Fibroblast of lung (primary cell): ENCODE data around the gene ATG10. TPM values are rescaled to one million over a fixed set of nuclear protein-coding genes. Genes with fewer than 3 reads are reported as not detected.

ENCODE experiments used
- DNase-seq, 2 donors: peaks; one replicate each; pipeline versions ENCODE4 v3.0.0 to v3.0.0-alpha.2; 2010; ENCODE audit warnings: low read depth in 2 of 2
- H2AFZ ChIP-seq: 2 replicates; pipeline ENCODE4 v1.5.1; 2012; ENCODE audit warnings: low read length, control low read depth, inconsistent platforms
- H3K27ac ChIP-seq: 2 replicates; pipeline ENCODE4 v1.5.1; 2011; ENCODE audit warnings: low read length, control low read depth; ENCODE audit not compliant: insufficient read depth
- H3K27me3 ChIP-seq: 2 replicates; pipeline ENCODE4 v1.5.1; 2011; ENCODE audit warnings: mild to moderate bottlenecking, low read length; ENCODE audit not compliant: control insufficient read depth, insufficient read depth
- H3K36me3 ChIP-seq: 2 replicates; pipeline ENCODE4 v1.5.1; 2011; ENCODE audit warnings: low read length; ENCODE audit not compliant: control insufficient read depth, insufficient read depth
- H3K4me1 ChIP-seq: 2 replicates; pipeline ENCODE4 v1.5.1; 2011; ENCODE audit warnings: low read length; ENCODE audit not compliant: control insufficient read depth, insufficient read depth; ENCODE audit errors: extremely low read depth
- H3K4me2 ChIP-seq: 2 replicates; pipeline ENCODE4 v1.5.1; 2011; ENCODE audit warnings: low read length, control low read depth; ENCODE audit not compliant: insufficient read depth; ENCODE audit errors: extremely low read depth
- H3K4me3 ChIP-seq, 4 experiments: fragments of 200-600 bp in 1 of 4; sonication (generic) in 1 of 4; replicated peaks in 1 of 4; 2 replicates each; pipeline ENCODE4 v1.5.1; 2011 to 2016; ENCODE audit warnings: low read length in 4 of 4, low read depth in 3 of 4, mild to moderate bottlenecking in 3 of 4, control low read depth in 2 of 4, inconsistent platforms in 1 of 4, mixed read lengths in 1 of 4; ENCODE audit not compliant: insufficient read depth in 1 of 4; ENCODE audit errors: control extremely low read depth in 1 of 4
- H3K79me2 ChIP-seq: 2 replicates; pipeline ENCODE4 v1.5.1; 2012; ENCODE audit warnings: mild to moderate bottlenecking, low read length, inconsistent platforms; ENCODE audit not compliant: control insufficient read depth, insufficient read depth
- H3K9ac ChIP-seq: 2 replicates; pipeline ENCODE4 v1.5.1; 2011; ENCODE audit warnings: mild to moderate bottlenecking, low read length, control low read depth; ENCODE audit not compliant: insufficient read depth
- H3K9me3 ChIP-seq: 2 replicates; pipeline ENCODE4 v1.5.1; 2012; ENCODE audit warnings: low read depth, low read length; ENCODE audit not compliant: control insufficient read depth, insufficient read depth
- H4K20me1 ChIP-seq: 2 replicates; pipeline ENCODE4 v1.5.1; 2011; ENCODE audit warnings: low read length; ENCODE audit not compliant: control insufficient read depth, insufficient read depth; ENCODE audit errors: extremely low read depth
- CTCF ChIP-seq, 2 donors: IDR thresholded peaks in 1 of 2; conservative IDR thresholded peaks in 1 of 2; 1 replicate in 1 of 2; 2 replicates in 1 of 2; pipeline ENCODE4 v1.5.1; 2011 to 2012; ENCODE audit warnings: low read length in 2 of 2, control low read depth in 1 of 2, inconsistent platforms in 1 of 2, low read depth in 1 of 2, mild to moderate bottlenecking in 1 of 2
- EZH2 ChIP-seq: IDR thresholded peaks from 2 replicates; pipeline ENCODE4 v1.5.1; 2012; ENCODE audit warnings: low read length, control low read depth, mild to moderate bottlenecking; ENCODE audit errors: missing control alignments
- polyA plus RNA-seq, 2 donors: library from polyadenylated mRNA; depleted of rRNA in 1 of 2; stranded (reverse) in 1 of 2; unstranded in 1 of 2; fragments of >200 nt; gene quantifications; 2 replicates each; pipeline ENCODE4 v1.2.1, GENCODE V29; 2011 to 2012; ENCODE audit warnings: missing spikeins in 1 of 2
- total RNA-seq: library from RNA; depleted of rRNA; stranded (reverse); fragments of >200 nt; gene quantifications from 2 replicates; pipeline ENCODE4 v1.2.1, GENCODE V29; 2014

ATG10 gene
- total and polyA plus RNA-seq, 2 donors (not counting 1 experiment from before 2014, with no cell fraction given), result 2.5 to 8.8 TPM

DNA sequence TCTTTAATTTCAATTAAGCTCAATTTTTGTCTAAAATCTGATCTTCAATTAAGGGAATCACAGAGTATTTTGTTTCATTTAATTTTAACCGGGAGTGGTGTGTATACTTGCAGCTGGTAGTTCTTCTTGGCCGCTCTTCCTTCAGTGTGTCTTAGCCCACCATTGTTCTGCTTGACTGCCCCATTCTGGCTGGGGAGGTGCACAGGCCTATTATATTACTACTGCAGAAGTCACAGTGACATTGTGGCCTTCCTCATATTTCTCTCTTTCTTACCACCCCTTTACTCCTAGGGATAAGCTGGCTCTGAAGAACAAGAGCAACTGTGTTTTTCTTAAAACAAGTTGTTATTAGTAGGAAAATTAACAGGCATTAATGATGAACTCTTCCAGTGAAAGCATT, 123.7 kb downstream of the ATG10 start:
- Histone ChIP-seq H3K27ac (no peak overlapping the region), H3K9ac (no peak overlapping the region), H2AFZ (no peak overlapping the region), H3K9me3 (no peaks in the 10 kb centered on the region), H3K79me2 (no peaks in the 10 kb centered on the region), H3K4me2 (no peak overlapping the region), H4K20me1 (no peaks in the 10 kb centered on the region), H3K27me3 (no peaks in the 10 kb centered on the region), H3K4me1 (no peaks in the 10 kb centered on the region), H3K4me3 (no peak overlapping the region), H3K36me3 (no peaks in the 10 kb centered on the region)
- no peak for TF ChIP-seq EZH2
- TF ChIP-seq CTCF (conservative IDR thresholded peaks at IDR 0.05 in 1 of 2, IDR thresholded peaks at IDR 0.05 in 1 of 2; ENCODE audit: low read depth in 1 of 2, low read length in 2 of 2), result no peak
- DNase-seq, result no peak

DNA sequence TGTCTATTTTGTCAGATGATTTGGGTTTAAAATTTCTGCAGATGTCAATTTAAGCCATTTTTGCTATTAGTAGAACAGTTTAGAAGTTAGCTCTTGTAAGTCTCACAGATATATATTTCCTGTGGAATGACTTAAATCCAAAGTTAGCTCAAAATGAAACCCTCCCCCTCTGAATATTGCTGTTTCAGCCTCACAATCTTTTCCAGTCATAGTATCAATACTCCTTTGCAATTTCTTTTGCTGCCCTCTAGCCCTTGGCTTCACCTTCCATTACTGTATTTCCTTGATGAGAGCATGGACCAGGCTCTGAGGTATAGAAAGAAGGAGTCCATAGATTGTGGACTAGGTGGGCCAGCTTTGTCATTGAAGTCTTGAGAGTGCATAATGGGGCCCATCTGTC, 124.4 kb downstream of the ATG10 start:
- Histone ChIP-seq H3K9me3 (no peaks in the 10 kb centered on the region), H3K9ac (no peak overlapping the region), H3K27me3 (no peaks in the 10 kb centered on the region), H3K27ac (no peak overlapping the region), H4K20me1 (no peaks in the 10 kb centered on the region), H3K36me3 (no peaks in the 10 kb centered on the region), H3K4me3 (no peak overlapping the region), H2AFZ (no peak overlapping the region), H3K4me2 (no peak overlapping the region), H3K4me1 (no peaks in the 10 kb centered on the region), H3K79me2 (no peaks in the 10 kb centered on the region)
- no peak for DNase-seq
- TF ChIP-seq CTCF (conservative IDR thresholded peaks at IDR 0.05 in 1 of 2, IDR thresholded peaks at IDR 0.05 in 1 of 2; ENCODE audit: low read depth in 1 of 2, low read length in 2 of 2) (no peak), EZH2 (no peak)

DNA sequence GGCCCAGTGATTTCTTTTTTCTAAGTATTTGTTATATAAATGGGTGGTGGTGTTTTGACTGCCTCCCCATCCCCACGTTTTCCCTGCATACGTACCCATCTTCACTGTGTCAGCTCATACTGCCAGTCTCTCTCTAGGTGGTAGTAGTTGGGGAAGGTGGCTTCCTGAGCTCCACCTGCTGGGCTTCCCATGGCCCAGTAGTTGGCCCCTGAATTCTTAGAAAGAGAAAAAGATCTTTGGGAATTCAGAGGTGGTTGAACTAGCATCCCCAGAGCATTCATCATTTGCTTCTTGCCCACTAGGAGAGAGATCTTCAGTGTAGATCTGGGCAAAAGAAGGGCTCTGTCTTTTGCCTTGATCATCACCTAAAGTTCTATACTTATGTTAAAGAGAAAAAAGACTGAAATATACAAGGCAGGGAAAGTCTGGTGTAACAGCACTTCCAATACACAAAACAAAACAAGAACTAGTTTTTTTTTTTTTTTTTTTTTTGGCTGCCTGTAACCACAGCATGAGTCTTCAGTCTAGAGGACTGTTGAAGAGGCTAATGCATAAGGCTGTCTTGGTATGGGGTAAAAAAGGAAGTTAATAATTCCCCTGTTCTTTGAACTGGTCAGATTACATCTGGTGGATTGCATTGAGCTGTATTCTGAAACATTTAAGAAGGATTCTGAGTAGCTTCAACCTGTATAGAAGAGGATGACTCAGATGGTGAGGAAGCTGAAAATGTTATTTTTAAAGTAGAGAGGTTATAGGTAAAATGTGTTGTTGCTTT, 128.7 kb downstream of the ATG10 start:
- no peaks in the 10 kb centered on the region for H3K27me3 ChIP-seq
- no peaks in the 10 kb centered on the region for H3K4me1 ChIP-seq
- H3K9me3 ChIP-seq, result no peaks in the 10 kb centered on the region
- H3K9ac ChIP-seq, result no peak overlapping the region
- no peak overlapping the region for H3K4me3 ChIP-seq
- no peaks in the 10 kb centered on the region for H4K20me1 ChIP-seq
- no peaks in the 10 kb centered on the region for H3K36me3 ChIP-seq
- H2AFZ ChIP-seq, result no peak overlapping the region
- no peak overlapping the region for H3K4me2 ChIP-seq
- H3K27ac ChIP-seq, result no peak overlapping the region
- H3K79me2 ChIP-seq, result no peaks in the 10 kb centered on the region
- TF ChIP-seq CTCF (conservative IDR thresholded peaks at IDR 0.05 in 1 of 2, IDR thresholded peaks at IDR 0.05 in 1 of 2; ENCODE audit: low read depth in 1 of 2, low read length in 2 of 2) (no peak), EZH2 (no peak)
- peak in 1 of 2 donors; percentile 79 for DNase-seq
